Measurements from ENCODE around the gene GAL3ST2. TPM values are rescaled to one million over a fixed set of nuclear protein-coding genes. Genes with fewer than 3 reads are reported as not detected.

GAL3ST2 gene
- total RNA-seq, 4 donors from 2014 or later: 1.6 TPM; not detected in 3

DNA sequence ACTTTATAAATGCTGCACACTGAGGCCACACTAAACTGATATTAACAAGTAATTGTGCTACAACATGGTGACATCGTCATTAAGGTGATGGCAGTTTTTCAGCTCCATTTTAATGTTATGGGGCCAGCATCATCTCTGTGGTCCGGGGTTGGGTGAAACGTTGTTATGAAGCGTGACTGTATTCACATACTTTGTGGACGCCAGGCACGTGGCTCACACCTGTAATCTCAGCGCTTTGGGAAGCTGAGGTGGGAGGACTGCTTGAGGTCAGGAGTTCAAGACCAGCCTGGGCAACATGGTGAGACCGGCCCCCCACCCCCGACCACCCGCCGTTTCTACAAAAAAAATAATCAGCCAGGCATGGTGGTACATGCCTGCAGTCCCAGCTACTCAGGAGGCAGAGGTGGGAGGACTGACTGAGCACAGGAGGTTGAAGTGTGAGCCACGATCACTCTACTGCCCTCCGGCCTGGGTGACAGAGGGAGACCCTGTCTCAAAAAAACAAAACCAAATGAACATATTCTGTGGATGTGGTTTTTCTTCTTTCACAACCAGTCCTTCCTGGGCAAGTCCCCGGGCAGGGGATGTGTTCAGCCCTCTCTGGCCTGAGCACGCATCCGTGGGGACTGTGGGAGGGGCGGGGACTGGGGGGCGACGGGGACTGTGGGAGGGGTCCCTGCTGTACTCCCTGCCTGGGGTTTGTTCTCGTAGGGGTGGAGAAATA, 12.9 kb upstream of the GAL3ST2 start:
- DNase-seq (peak in 1 of 2 donors; percentile 4), ATAC-seq (no peak)
- H3K36me3 ChIP-seq: peaks cover 5 to 13% of the 10 kb centered on the region in 2 donors

DNA sequence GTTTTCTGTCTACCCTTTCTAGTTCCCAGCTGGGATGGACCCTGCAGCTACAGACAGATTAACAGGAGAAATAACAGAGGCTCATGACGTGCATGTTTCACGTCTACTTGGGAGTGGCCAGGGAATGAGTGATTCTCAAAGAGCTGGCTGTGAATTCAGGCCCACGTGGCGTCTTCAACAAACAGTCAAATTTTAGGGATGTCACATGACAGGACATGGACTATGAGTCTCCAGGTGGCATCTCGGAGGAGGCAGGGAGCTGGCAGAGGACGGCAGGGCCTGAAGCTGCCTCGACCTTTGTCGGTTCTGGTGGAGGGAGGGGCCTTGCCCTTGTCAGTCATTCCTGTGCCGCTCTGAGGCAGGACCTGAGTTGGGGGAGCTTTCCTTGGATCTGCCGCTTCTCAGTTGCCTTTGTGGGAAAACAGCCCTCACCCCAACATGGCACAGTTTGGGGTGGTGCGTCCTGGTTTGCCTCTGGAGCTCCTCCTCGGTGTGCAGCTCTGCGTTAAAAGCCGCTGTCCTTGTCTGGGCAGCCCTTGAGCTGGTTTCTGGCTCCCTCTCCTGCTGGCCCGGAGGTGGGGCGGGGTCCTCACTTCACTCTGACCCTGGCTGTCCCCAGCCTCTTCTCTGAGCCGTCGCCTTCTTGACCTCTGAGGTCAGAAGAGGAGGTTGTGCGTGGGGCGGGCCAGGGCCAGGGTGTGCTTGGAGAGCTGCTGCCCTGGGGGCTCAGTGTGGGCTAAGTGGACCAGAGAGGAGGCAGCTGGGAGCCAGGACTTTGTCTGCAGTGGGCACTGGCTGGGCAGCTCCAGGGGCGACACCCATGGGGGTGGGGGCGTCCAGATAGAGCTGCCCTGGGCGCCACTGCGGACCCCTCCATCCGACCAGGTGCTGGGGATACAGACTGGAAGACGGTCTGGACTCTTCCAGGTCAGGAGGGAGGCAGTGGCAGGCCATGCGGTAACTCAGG, 12.1 kb upstream of the GAL3ST2 start:
- in situ Hi-C loops (cut with MboI; ENCODE audit: low sequenced_read_pairs in 4 of 4): no loop called here
- no peak for TF ChIP-seq POLR2A (IDR thresholded peaks at IDR 0.05)
- TF ChIP-seq, protein P1, sequence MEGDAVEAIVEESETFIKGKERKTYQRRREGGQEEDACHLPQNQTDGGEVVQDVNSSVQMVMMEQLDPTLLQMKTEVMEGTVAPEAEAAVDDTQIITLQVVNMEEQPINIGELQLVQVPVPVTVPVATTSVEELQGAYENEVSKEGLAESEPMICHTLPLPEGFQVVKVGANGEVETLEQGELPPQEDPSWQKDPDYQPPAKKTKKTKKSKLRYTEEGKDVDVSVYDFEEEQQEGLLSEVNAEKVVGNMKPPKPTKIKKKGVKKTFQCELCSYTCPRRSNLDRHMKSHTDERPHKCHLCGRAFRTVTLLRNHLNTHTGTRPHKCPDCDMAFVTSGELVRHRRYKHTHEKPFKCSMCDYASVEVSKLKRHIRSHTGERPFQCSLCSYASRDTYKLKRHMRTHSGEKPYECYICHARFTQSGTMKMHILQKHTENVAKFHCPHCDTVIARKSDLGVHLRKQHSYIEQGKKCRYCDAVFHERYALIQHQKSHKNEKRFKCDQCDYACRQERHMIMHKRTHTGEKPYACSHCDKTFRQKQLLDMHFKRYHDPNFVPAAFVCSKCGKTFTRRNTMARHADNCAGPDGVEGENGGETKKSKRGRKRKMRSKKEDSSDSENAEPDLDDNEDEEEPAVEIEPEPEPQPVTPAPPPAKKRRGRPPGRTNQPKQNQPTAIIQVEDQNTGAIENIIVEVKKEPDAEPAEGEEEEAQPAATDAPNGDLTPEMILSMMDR (IDR thresholded peaks at IDR 0.05 in 4 of 5, conservative IDR thresholded peaks at IDR 0.05 in 1 of 5): no peak

More for the DNA sequence above, 12.9 kb upstream of the GAL3ST2 start:
- no peak for TF ChIP-seq POLR2A (IDR thresholded peaks at IDR 0.05)
- Histone ChIP-seq H3K27ac (no peak overlapping the region), H3K9me3 (no peaks in the 10 kb centered on the region), H3K27me3 (no peaks in the 10 kb centered on the region), H3K4me1 (no peaks in the 10 kb centered on the region), H3K4me3 (no peak overlapping the region)
- intact Hi-C loops (cut with DNase I; ENCODE audit: low total_unique reads): no loop called here
- in situ Hi-C loops (cut with MboI; ENCODE audit: low sequenced_read_pairs in 4 of 4): no loop called here

DNA sequence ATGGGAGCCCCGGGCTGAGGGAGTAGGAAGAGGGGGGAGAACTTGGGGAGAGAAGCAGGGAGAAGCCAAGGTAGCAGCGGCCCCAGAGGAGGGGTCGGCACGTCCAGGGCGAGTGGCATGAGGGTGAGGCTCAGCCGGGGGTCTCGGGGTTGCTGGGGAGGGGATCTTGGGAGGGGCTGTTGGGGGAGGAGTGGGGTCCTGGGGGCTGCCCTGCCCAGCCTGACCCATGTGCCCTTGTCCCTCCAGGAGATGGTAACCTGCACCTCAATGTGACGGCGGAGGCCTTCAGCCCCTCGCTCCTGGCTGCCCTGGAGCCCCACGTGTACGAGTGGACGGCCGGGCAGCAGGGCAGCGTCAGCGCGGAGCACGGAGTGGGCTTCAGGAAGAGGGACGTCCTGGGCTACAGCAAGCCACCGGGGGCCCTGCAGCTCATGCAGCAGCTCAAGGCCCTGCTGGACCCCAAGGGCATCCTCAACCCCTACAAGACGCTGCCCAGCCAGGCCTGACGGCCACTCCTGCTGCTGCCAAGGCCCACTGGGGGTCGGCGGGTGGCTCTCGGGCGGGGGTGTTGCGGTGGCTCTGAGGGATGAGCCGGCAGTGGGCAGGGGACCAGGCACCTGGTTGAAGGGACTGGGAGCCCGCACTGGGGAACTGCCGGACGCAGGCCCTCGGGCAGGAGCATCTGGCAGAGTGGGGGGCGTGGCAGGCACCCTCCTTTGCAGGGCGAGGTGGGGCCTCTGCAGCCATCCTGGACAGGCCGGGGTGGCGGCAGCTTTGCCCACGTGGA, 9.0 kb upstream of the GAL3ST2 start:
- ATAC-seq (no peak), DNase-seq (no peak)

More for the DNA sequence above, 12.1 kb upstream of the GAL3ST2 start:
- Histone ChIP-seq H3K4me3 (no peak overlapping the region), H3K27ac (no peak overlapping the region), H3K36me3 (peaks cover 0 to 6% of the 10 kb centered on the region in 2 donors), H3K27me3 (no peaks in the 10 kb centered on the region), H3K9me3 (no peaks in the 10 kb centered on the region), H3K4me1 (no peaks in the 10 kb centered on the region)
- DNase-seq: peak in 1 of 2 donors; percentile 6
- ATAC-seq: no peak
- intact Hi-C loops (cut with DNase I; ENCODE audit: low total_unique reads): no loop called here

DNA sequence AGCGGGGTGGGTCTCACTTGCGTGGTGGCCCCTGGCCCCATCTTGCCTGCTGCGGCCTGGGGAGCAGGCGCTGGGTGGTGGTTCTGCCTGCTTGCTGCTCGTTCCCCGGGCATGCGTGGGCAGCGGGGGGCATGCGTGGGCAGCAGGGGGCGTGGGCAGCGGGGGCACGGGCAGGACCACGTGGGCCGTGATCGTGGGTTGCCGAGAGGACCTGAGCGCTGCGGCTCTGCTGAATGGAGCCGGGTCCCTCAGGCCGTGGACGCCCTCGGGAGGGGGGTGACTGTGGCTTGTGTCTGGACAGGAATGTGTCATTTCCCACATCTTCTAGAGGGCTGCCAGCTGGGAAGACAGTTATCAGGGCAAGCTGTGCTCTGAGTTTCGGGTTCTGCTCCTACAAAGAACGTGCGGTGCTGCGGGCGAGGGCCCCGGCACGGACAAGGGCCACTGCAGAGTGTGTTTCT, 8.3 kb upstream of the GAL3ST2 start:
- ATAC-seq (no peak), DNase-seq (no peak)
- H3K4me3 ChIP-seq: no peak overlapping the region
- intact Hi-C loops (cut with DNase I; ENCODE audit: low total_unique reads) (no loop called here), in situ Hi-C loops (cut with MboI; ENCODE audit: low sequenced_read_pairs in 4 of 4) (no loop called here)
- H3K9me3 ChIP-seq: no peaks in the 10 kb centered on the region
- no peaks in the 10 kb centered on the region for H3K27me3 ChIP-seq
- H3K36me3 ChIP-seq: peaks cover 0 to 2% of the 10 kb centered on the region in 2 donors
- no peak for TF ChIP-seq POLR2A (IDR thresholded peaks at IDR 0.05)
- TF ChIP-seq, protein P1 (IDR thresholded peaks at IDR 0.05 in 4 of 5, conservative IDR thresholded peaks at IDR 0.05 in 1 of 5): no peak
- H3K27ac ChIP-seq: no peak overlapping the region
- peaks cover 0 to 10% of the 10 kb centered on the region in 2 donors for H3K4me1 ChIP-seq

More for the DNA sequence above, 9.0 kb upstream of the GAL3ST2 start:
- TF ChIP-seq POLR2A (IDR thresholded peaks at IDR 0.05): no peak
- TF ChIP-seq, protein P1 (IDR thresholded peaks at IDR 0.05 in 4 of 5, conservative IDR thresholded peaks at IDR 0.05 in 1 of 5): no peak
- intact Hi-C loops (cut with DNase I; ENCODE audit: low total_unique reads) (no loop called here), in situ Hi-C loops (cut with MboI; ENCODE audit: low sequenced_read_pairs in 4 of 4) (no loop called here)
- H3K4me1 ChIP-seq: peaks cover 0 to 10% of the 10 kb centered on the region in 2 donors
- H3K27me3 ChIP-seq: no peaks in the 10 kb centered on the region
- no peaks in the 10 kb centered on the region for H3K9me3 ChIP-seq
- H3K36me3 ChIP-seq: peaks cover 0 to 3% of the 10 kb centered on the region in 2 donors
- no peak overlapping the region for H3K27ac ChIP-seq
- no peak overlapping the region for H3K4me3 ChIP-seq

All from gastrocnemius medialis (tissue), 4 donors.